Prostate gland (tissue), 2 donors: Measurements from ENCODE around the gene UBE2E2. TPM values are rescaled to one million over a fixed set of nuclear protein-coding genes. Genes with fewer than 3 reads are reported as not detected.
"Not testable (repeated sequence)": the region's sequence is repeated elsewhere in the genome, so short reads cannot be mapped to it uniquely, and the experiment has no call there.

Experiments used
- DNase-seq: peaks from one replicate; pipeline ENCODE4 v3.0.0-alpha.2; 2019; ENCODE audit warnings: low spot score
- H3K27ac ChIP-seq, 2 donors: fragments of 200-600 bp; sonication (generic); 2 replicates each; pipeline ENCODE4 v1.5.1; 2017 to 2019
- H3K27me3 ChIP-seq: fragments of 200-600 bp; sonication (generic); replicated peaks from 2 replicates; pipeline ENCODE4 v1.5.1; 2019; ENCODE audit not compliant: insufficient read depth
- H3K36me3 ChIP-seq, 2 donors: fragments of 200-600 bp; sonication (generic); 1 replicate in 1 of 2; 2 replicates in 1 of 2; pipeline versions ENCODE4 v1.5.1 to v1.8.1; 2017 to 2019
- H3K4me1 ChIP-seq: fragments of 200-600 bp; sonication (generic); replicated peaks from 2 replicates; pipeline ENCODE4 v1.5.1; 2019
- H3K4me3 ChIP-seq, 2 donors: fragments of 200-600 bp; sonication (generic); 2 replicates each; pipeline ENCODE4 v1.5.1; 2017 to 2019
- H3K9me3 ChIP-seq: fragments of 200-600 bp; sonication (generic); 2 replicates; pipeline ENCODE4 v1.5.1; 2017
- CTCF ChIP-seq, 4 experiments: fragments of 200-600 bp in 2 of 4; fragments of 450-650 bp in 2 of 4; sonication (generic) in 2 of 4; IDR thresholded peaks; 1 replicate in 3 of 4; 2 replicates in 1 of 4; pipeline ENCODE4 v1.5.1; 2016 to 2019; ENCODE audit warnings: antibody characterized with exemption in 4 of 4, mild to moderate bottlenecking in 2 of 4, moderate library complexity in 2 of 4
- POLR2A ChIP-seq: fragments of 450-650 bp; IDR thresholded peaks from one replicate; pipeline ENCODE4 v1.6.1; 2016; ENCODE audit warnings: antibody characterized with exemption, mild to moderate bottlenecking
- POLR2AphosphoS5 ChIP-seq: sonication (generic); formaldehyde crosslinking; IDR thresholded peaks from one replicate; pipeline ENCODE4 v1.6.1; 2017; ENCODE audit warnings: antibody characterized with exemption
- WGBS: methylation state at CpG from one replicate; pipeline ENCODE4 v1.1.5; 2018; 5-methylcytosine and 5-hydroxymethylcytosine counted together
- intact Hi-C: fragments of 100-400 bp; cut with DNase I; formaldehyde crosslinking; loops from one replicate; pipeline ENCODE4 v1.14.2; 2022
- total RNA-seq, 2 donors: library from RNA; depleted of rRNA; stranded (reverse); fragments of >200 nt; gene quantifications; one replicate each; pipeline ENCODE4 v1.1.0, GENCODE V29; 2016

UBE2E2 gene
- total RNA-seq, 2 donors from 2014 or later = 25.9 to 48.7 TPM

- no peak overlapping the region for H3K4me3 ChIP-seq
- H3K9me3 ChIP-seq = no peaks in the 10 kb centered on the region
- DNase-seq = no peak
- WGBS = 67% methylated on average over 2 of the region's 2 CpGs
- H3K27me3 ChIP-seq = no peaks in the 10 kb centered on the region
- no peak overlapping the region for H3K27ac ChIP-seq
- TF ChIP-seq POLR2A (no peak), POLR2AphosphoS5 (no peak), CTCF (IDR thresholded peaks at IDR 0.05) (no peak)
- no peaks in the 10 kb centered on the region for H3K4me1 ChIP-seq
- intact Hi-C loops = no loop called here
- no peaks in the 10 kb centered on the region for H3K36me3 ChIP-seq
Observed at GRCh38 chr3:23175341-23176083, 27.6 kb upstream of the UBE2E2 start.

GRCh38 chr3:23176839-23177238 lies 26.3 kb upstream of the UBE2E2 start:
- H3K27me3 ChIP-seq, H3K27ac ChIP-seq, H3K4me1 ChIP-seq, H3K4me3 ChIP-seq, intact Hi-C loops, H3K9me3 ChIP-seq, DNase-seq, H3K36me3 ChIP-seq: not testable (repeated sequence)
- WGBS = 97% methylated on average over 4 of the region's 4 CpGs

- H3K4me3 ChIP-seq = no peak overlapping the region
- no peaks in the 10 kb centered on the region for H3K36me3 ChIP-seq
- 78% methylated on average over 3 of the region's 3 CpGs for WGBS
- no peaks in the 10 kb centered on the region for H3K4me1 ChIP-seq
- no peak overlapping the region for H3K27ac ChIP-seq
- H3K9me3 ChIP-seq = no peaks in the 10 kb centered on the region
- intact Hi-C loops = no loop called here
- no peaks in the 10 kb centered on the region for H3K27me3 ChIP-seq
- no peak for TF ChIP-seq POLR2AphosphoS5
- TF ChIP-seq CTCF (IDR thresholded peaks at IDR 0.05) = no peak
- TF ChIP-seq POLR2A = no peak
- no peak for DNase-seq
Observed at GRCh38 chr3:23182996-23183513, 20.1 kb upstream of the UBE2E2 start.

GRCh38 chr3:23183731-23184130 lies 19.4 kb upstream of the UBE2E2 start:
- no peaks in the 10 kb centered on the region for H3K27me3 ChIP-seq
- no peaks in the 10 kb centered on the region for H3K36me3 ChIP-seq
- no peaks in the 10 kb centered on the region for H3K9me3 ChIP-seq
- intact Hi-C loops = no loop called here
- TF ChIP-seq POLR2A = no peak
- peak; percentile 12 for TF ChIP-seq POLR2AphosphoS5
- TF ChIP-seq CTCF (IDR thresholded peaks at IDR 0.05) = peak in 3 of 4 experiments; percentile 24 to 45 (median 31)
- DNase-seq = peak; percentile 16
- no peaks in the 10 kb centered on the region for H3K4me1 ChIP-seq
- 16% methylated on average over 3 of the region's 3 CpGs for WGBS
- no peak overlapping the region for H3K4me3 ChIP-seq
- no peak overlapping the region for H3K27ac ChIP-seq

- H3K4me1 ChIP-seq = no peaks in the 10 kb centered on the region
- no peaks in the 10 kb centered on the region for H3K27me3 ChIP-seq
- TF ChIP-seq CTCF (IDR thresholded peaks at IDR 0.05) (no peak), POLR2AphosphoS5 (no peak), POLR2A (no peak)
- DNase-seq = no peak
- no peak overlapping the region for H3K27ac ChIP-seq
- H3K36me3 ChIP-seq = no peaks in the 10 kb centered on the region
- intact Hi-C loops = no loop called here
- no peaks in the 10 kb centered on the region for H3K9me3 ChIP-seq
- H3K4me3 ChIP-seq = no peak overlapping the region
- 86% methylated on average over 2 of the region's 2 CpGs for WGBS
Observed at GRCh38 chr3:23185861-23186260, 17.3 kb upstream of the UBE2E2 start.
